ENCODE results near the gene ZNF592.
A peak's percentile ranks its signal among the peaks of the same experiment; 100 is the strongest.

ZNF592 gene

GRCh38 chr15:84748274-84749110, at the start of gene ZNF592:
TSS of gene ZNF592 (plus strand) at chr15:84748592. CDS start at chr15:84782676, 34,084 bp downstream.
- Histone ChIP-seq H3K36me3 (ENCODE audit: control insufficient read depth in 1 of 2, insufficient read depth in 2 of 2, low read length in 2 of 2) (no peaks in the 10 kb centered on the region), H3K4me3 (ENCODE audit: low read depth in 1 of 2, low read length in 2 of 2) (peak within 1 kb of the TSS; percentile 80 to 85), H3K9me3 (ENCODE audit: control insufficient read depth in 1 of 2, low read length in 2 of 2) (no peaks in the 10 kb centered on the region), H3K4me1 (ENCODE audit: control insufficient read depth in 1 of 2, insufficient read depth in 2 of 2, low read length in 2 of 2) (peaks cover 9 to 34% of the 10 kb centered on the region in 2 donors), H3K27ac (ENCODE audit: low read length) (peak within 1 kb of the TSS; percentile 97), H3K27me3 (ENCODE audit: low read depth, low read length) (no peaks in the 10 kb centered on the region)

DNA sequence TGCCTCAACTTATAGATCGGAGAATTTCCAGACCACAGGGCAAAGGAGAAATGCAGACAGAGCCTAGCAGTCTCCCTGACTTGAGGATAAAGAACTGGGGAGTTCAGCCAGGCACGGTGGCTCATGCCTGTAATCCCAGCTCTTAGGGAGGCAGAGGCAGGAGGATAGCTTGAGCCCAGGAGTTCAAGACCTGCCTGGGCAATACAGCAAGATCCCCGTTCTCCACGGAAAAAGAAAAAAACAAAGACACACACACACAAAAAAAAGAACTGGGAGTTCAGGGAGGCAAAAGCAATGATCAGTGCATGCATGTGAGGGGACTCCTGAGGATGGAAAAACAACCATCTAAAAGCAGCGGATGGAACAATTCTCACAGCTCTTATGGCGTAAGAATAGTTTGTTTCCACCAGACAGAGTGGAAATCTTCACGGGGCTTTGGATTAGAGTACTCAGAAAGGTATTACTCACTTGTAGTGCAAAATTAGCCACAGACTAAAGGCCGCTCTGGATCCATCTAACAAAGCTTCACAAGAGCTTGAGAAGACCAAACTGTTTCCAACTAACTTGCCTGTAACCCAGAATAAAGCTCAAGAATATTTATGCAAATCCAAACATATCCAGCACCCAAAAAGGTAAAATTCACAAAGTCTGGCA, 48.7 kb upstream of the ZNF592 start:
- H3K4me3 ChIP-seq (ENCODE audit: low read depth in 1 of 2, low read length in 2 of 2), result no peak overlapping the region
- no peaks in the 10 kb centered on the region for H3K9me3 ChIP-seq (ENCODE audit: control insufficient read depth in 1 of 2, low read length in 2 of 2)
- H3K4me1 ChIP-seq (ENCODE audit: control insufficient read depth in 1 of 2, insufficient read depth in 2 of 2, low read length in 2 of 2), result peaks cover 9 to 16% of the 10 kb centered on the region in 2 donors
- no peaks in the 10 kb centered on the region for H3K27me3 ChIP-seq (ENCODE audit: low read depth, low read length)
- H3K36me3 ChIP-seq (ENCODE audit: control insufficient read depth in 1 of 2, insufficient read depth in 2 of 2, low read length in 2 of 2), result no peaks in the 10 kb centered on the region
- no peak overlapping the region for H3K27ac ChIP-seq (ENCODE audit: low read length)

DNA sequence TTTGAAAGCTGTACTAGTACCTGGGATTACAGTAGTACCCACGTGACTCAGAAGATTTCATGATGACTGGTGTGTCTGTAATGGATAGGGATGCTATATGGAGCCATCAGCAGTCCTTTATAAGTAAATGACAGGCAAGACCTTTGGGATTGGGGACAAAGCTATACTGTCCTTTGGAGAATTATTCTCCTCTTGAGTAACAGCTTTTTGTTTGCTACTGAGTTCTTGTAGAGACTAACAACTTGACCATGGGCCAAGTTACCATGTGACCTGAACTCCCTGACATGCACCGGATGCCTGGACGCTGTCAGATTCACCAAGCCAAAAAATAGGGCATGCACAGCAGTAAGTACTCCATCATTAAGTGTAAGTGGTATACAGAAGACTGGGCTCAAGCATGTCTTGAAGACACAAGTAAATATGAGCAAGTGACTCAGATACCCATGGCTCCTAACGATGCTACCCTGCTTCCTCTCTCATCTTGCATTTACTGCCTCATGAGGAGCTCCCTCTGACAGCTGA, 45.4 kb upstream of the ZNF592 start:
- Histone ChIP-seq H3K4me1 (ENCODE audit: control insufficient read depth in 1 of 2, insufficient read depth in 2 of 2, low read length in 2 of 2) (peaks cover 9 to 12% of the 10 kb centered on the region in 2 donors), H3K9me3 (ENCODE audit: control insufficient read depth in 1 of 2, low read length in 2 of 2) (no peaks in the 10 kb centered on the region), H3K4me3 (ENCODE audit: low read depth in 1 of 2, low read length in 2 of 2) (no peak overlapping the region), H3K27ac (ENCODE audit: low read length) (peak overlapping the region; percentile 56), H3K27me3 (ENCODE audit: low read depth, low read length) (no peaks in the 10 kb centered on the region), H3K36me3 (ENCODE audit: control insufficient read depth in 1 of 2, insufficient read depth in 2 of 2, low read length in 2 of 2) (no peaks in the 10 kb centered on the region)

DNA sequence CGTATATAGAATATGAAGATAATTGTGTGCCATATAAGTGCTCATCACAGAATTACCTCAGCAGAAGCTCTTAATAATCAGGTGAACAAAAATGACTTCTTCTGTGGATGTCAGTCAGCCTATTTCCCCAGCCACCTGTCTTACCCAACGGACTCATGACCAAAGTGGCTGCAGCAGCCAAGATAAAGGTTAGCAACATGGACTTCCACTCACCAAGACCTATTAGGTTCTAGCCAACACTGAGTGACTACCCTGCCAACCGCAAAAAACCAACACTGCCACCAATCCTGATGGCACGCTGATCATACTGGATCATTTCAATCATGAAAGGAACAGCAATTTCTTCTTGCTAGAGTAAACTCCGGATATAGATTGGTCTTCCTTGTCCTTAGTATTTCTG, 44.6 kb upstream of the ZNF592 start:
- no peaks in the 10 kb centered on the region for H3K36me3 ChIP-seq (ENCODE audit: control insufficient read depth in 1 of 2, insufficient read depth in 2 of 2, low read length in 2 of 2)
- no peak overlapping the region for H3K4me3 ChIP-seq (ENCODE audit: low read depth in 1 of 2, low read length in 2 of 2)
- no peaks in the 10 kb centered on the region for H3K9me3 ChIP-seq (ENCODE audit: control insufficient read depth in 1 of 2, low read length in 2 of 2)
- peaks cover 9 to 12% of the 10 kb centered on the region in 2 donors for H3K4me1 ChIP-seq (ENCODE audit: control insufficient read depth in 1 of 2, insufficient read depth in 2 of 2, low read length in 2 of 2)
- peak overlapping the region; percentile 56 for H3K27ac ChIP-seq (ENCODE audit: low read length)
- no peaks in the 10 kb centered on the region for H3K27me3 ChIP-seq (ENCODE audit: low read depth, low read length)

DNA sequence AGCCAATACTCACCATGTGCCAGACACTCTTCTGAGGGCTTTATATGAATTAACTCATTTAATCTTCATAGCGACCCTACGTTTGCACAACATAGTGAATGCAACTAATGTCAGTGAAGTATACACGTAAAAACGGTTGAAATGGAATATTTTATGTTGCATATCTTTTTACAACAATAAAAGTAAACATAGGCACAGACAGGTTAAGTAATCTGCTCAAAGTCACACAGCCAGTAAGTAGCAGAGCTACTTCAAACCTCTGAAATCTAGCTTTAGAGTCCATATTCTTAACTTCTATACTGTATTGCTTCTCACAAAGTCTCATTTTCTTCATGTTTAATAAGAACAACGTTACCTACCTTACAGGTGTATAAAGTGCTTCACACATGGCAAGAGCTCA, 34.0 kb upstream of the ZNF592 start:
- Histone ChIP-seq H3K36me3 (ENCODE audit: control insufficient read depth in 1 of 2, insufficient read depth in 2 of 2, low read length in 2 of 2) (peaks cover 0 to 7% of the 10 kb centered on the region in 2 donors), H3K4me1 (ENCODE audit: control insufficient read depth in 1 of 2, insufficient read depth in 2 of 2, low read length in 2 of 2) (peaks cover 13 to 26% of the 10 kb centered on the region in 2 donors), H3K4me3 (ENCODE audit: low read depth in 1 of 2, low read length in 2 of 2) (peak overlapping the region; percentile 84 to 88), H3K27ac (ENCODE audit: low read length) (no peak overlapping the region), H3K27me3 (ENCODE audit: low read depth, low read length) (no peaks in the 10 kb centered on the region), H3K9me3 (ENCODE audit: control insufficient read depth in 1 of 2, low read length in 2 of 2) (no peaks in the 10 kb centered on the region)

GRCh38 chr15:84714821-84715220, 33.6 kb upstream of the ZNF592 start:
- H3K4me1 ChIP-seq (ENCODE audit: control insufficient read depth in 1 of 2, insufficient read depth in 2 of 2, low read length in 2 of 2), result peaks cover 13 to 26% of the 10 kb centered on the region in 2 donors
- H3K27me3 ChIP-seq (ENCODE audit: low read depth, low read length), result no peaks in the 10 kb centered on the region
- peak overlapping the region; percentile 88 for H3K27ac ChIP-seq (ENCODE audit: low read length)
- H3K9me3 ChIP-seq (ENCODE audit: control insufficient read depth in 1 of 2, low read length in 2 of 2), result no peaks in the 10 kb centered on the region
- H3K4me3 ChIP-seq (ENCODE audit: low read depth in 1 of 2, low read length in 2 of 2), result peak overlapping the region; percentile 84 to 88
- H3K36me3 ChIP-seq (ENCODE audit: control insufficient read depth in 1 of 2, insufficient read depth in 2 of 2, low read length in 2 of 2), result peaks cover 0 to 7% of the 10 kb centered on the region in 2 donors

DNA sequence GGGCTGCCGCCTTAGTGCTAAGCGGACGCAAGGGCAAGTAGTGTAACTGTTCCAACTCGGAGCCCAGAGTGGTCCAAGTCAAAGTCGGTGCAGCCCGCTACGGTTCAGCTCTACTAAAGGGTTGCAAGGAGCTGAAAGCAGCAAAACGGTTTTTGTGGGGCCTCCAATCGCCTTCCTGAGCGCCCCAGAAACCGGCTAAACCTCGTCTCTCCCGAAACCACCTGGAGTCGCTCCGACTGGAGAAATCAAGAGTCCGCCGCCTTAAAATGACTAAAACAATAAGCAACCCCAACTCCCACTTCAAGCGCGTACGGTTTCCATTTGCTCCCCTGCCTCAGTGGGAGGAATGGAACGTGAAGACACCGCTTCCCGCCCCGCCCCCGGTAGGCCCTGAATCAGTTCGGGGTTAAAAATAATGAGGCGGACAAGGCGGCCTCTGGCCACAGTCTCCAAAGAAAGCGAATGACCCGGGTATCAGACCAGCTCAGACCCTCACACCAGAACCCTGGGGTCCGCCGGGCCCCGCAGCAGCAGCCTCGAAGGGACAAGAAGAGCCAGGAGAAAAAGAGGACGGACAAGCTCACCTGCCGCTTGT, 32.9 kb upstream of the ZNF592 start:
- Histone ChIP-seq H3K4me3 (ENCODE audit: low read depth in 1 of 2, low read length in 2 of 2) (peak overlapping the region; percentile 84 to 88), H3K27ac (ENCODE audit: low read length) (peak overlapping the region; percentile 88), H3K4me1 (ENCODE audit: control insufficient read depth in 1 of 2, insufficient read depth in 2 of 2, low read length in 2 of 2) (peaks cover 13 to 26% of the 10 kb centered on the region in 2 donors), H3K9me3 (ENCODE audit: control insufficient read depth in 1 of 2, low read length in 2 of 2) (no peaks in the 10 kb centered on the region), H3K27me3 (ENCODE audit: low read depth, low read length) (no peaks in the 10 kb centered on the region), H3K36me3 (ENCODE audit: control insufficient read depth in 1 of 2, insufficient read depth in 2 of 2, low read length in 2 of 2) (peaks cover 0 to 7% of the 10 kb centered on the region in 2 donors)

DNA sequence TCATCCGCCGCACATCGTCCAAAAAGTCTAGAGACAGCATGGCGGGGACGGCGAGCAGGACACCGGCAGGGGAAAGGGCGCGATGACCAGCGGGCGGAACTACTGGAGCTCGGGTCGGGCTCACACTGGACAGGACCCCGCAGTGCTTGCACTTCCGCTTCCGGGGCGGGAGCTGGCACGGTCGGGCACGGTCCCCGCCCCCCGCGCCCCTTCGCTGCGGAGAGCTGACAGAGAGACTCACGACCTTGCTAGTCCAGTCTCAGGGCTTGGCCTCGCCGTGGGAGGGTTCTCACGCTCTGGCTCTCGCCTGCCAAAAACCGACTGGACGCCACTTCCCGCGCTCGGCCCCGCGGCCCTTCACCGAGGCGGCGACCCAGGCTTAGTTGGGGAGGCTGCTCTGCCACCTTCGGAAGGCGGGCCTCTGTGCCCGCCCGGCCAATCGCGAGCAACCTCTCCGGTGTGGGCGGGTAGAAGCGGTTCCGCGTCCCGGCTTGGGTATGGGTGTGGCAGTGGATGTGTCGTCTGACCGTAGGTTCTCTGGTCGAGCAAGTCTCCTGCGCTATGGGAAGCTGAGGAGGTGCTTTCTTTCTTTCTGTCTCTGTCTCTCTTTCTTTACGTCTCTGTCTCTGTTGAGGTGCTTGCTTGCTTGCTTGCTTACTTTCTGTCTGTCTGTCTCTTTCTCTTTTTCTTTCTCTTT, 32.2 kb upstream of the ZNF592 start, which contains the start of gene SEC11A:
TSS of gene SEC11A (minus strand) at position 104 of the 697 bp plus-strand sequence. CDS start at position 40, 64 bp downstream.
- Histone ChIP-seq H3K36me3 (ENCODE audit: control insufficient read depth in 1 of 2, insufficient read depth in 2 of 2, low read length in 2 of 2) (peaks cover 0 to under 1% of the 10 kb centered on the region in 2 donors), H3K4me1 (ENCODE audit: control insufficient read depth in 1 of 2, insufficient read depth in 2 of 2, low read length in 2 of 2) (peaks cover 13 to 26% of the 10 kb centered on the region in 2 donors)

GRCh38 chr15:84721371-84721770, 27.0 kb upstream of the ZNF592 start:
- Histone ChIP-seq H3K36me3 (ENCODE audit: control insufficient read depth in 1 of 2, insufficient read depth in 2 of 2, low read length in 2 of 2) (no peaks in the 10 kb centered on the region), H3K4me1 (ENCODE audit: control insufficient read depth in 1 of 2, insufficient read depth in 2 of 2, low read length in 2 of 2) (peaks cover 0 to 6% of the 10 kb centered on the region in 2 donors), H3K27me3 (ENCODE audit: low read depth, low read length) (no peaks in the 10 kb centered on the region), H3K27ac (ENCODE audit: low read length) (peak overlapping the region; percentile 43), H3K9me3 (ENCODE audit: control insufficient read depth in 1 of 2, low read length in 2 of 2) (no peaks in the 10 kb centered on the region), H3K4me3 (ENCODE audit: low read depth in 1 of 2, low read length in 2 of 2) (no peak overlapping the region)

More for the DNA sequence above, 32.2 kb upstream of the ZNF592 start, which contains the start of gene SEC11A:
- H3K27me3 ChIP-seq (ENCODE audit: low read depth, low read length), result no peaks in the 10 kb centered on the region
- peak within 1 kb of the TSS; percentile 88 for H3K27ac ChIP-seq (ENCODE audit: low read length)
- no peaks in the 10 kb centered on the region for H3K9me3 ChIP-seq (ENCODE audit: control insufficient read depth in 1 of 2, low read length in 2 of 2)
- peak within 1 kb of the TSS; percentile 84 to 88 for H3K4me3 ChIP-seq (ENCODE audit: low read depth in 1 of 2, low read length in 2 of 2)

DNA sequence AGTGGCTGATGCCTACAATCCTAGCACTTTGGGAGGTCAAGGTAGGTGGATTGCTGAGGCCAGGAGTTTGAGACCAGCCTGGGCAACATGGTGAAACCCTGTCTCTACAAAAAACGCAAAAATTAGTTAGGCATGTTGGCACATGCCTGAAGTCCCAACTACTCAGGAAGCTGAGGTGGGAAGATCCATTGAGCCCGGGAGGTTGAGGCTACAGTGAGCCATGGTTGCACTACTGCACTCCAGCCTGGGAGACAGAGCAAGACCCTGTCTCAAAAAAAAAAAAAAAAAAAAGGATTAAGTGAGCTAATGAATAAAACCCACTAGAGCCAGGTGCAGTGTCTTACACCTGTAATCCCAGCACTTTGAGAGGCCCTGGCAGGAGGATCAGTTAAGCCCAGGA, 25.8 kb upstream of the ZNF592 start:
- H3K36me3 ChIP-seq (ENCODE audit: control insufficient read depth in 1 of 2, insufficient read depth in 2 of 2, low read length in 2 of 2), result no peaks in the 10 kb centered on the region
- no peaks in the 10 kb centered on the region for H3K27me3 ChIP-seq (ENCODE audit: low read depth, low read length)
- no peak overlapping the region for H3K4me3 ChIP-seq (ENCODE audit: low read depth in 1 of 2, low read length in 2 of 2)
- H3K27ac ChIP-seq (ENCODE audit: low read length), result no peak overlapping the region
- no peaks in the 10 kb centered on the region for H3K4me1 ChIP-seq (ENCODE audit: control insufficient read depth in 1 of 2, insufficient read depth in 2 of 2, low read length in 2 of 2)
- no peaks in the 10 kb centered on the region for H3K9me3 ChIP-seq (ENCODE audit: control insufficient read depth in 1 of 2, low read length in 2 of 2)

Measured in muscle layer of duodenum (tissue), 2 donors.